Lung (tissue), 12 donors: Measurements from ENCODE around the gene EHMT1. TPM values are rescaled to one million over a fixed set of nuclear protein-coding genes. Genes with fewer than 3 reads are reported as not detected.

ENCODE experiments used
- ATAC-seq: fragments of 200-7000 bp; cut with Tn5 transposase; one replicate; pipeline ENCODE4 v1.9.1; 2020; ENCODE audit warnings: moderate number of reproducible peaks; ENCODE audit not compliant: insufficient read depth, low FRiP score
- DNase-seq, 3 donors: peaks; one replicate each; pipeline ENCODE4 v3.0.0-alpha.2; 2013 to 2017
- H3K27ac ChIP-seq, 2 donors: one replicate each; pipeline ENCODE4 v1.5.1; 2013; ENCODE audit warnings: mild to moderate bottlenecking in 2 of 2, moderate library complexity in 2 of 2, control low read depth in 1 of 2, inconsistent platforms in 1 of 2, low read depth in 1 of 2, low read length in 1 of 2
- H3K27me3 ChIP-seq, 3 donors: one replicate each; pipeline ENCODE4 v1.5.1; 2013; ENCODE audit warnings: low read length in 2 of 3; ENCODE audit not compliant: control insufficient read depth in 3 of 3, insufficient read depth in 3 of 3
- H3K36me3 ChIP-seq, 4 donors: one replicate each; pipeline ENCODE4 v1.5.1; 2013; ENCODE audit warnings: low read length in 4 of 4, mild to moderate bottlenecking in 1 of 4, moderate library complexity in 1 of 4; ENCODE audit not compliant: control insufficient read depth in 4 of 4, insufficient read depth in 4 of 4
- H3K4me1 ChIP-seq, 5 donors: one replicate each; pipeline ENCODE4 v1.5.1; 2013; ENCODE audit warnings: low read length in 5 of 5, mild to moderate bottlenecking in 2 of 5, moderate library complexity in 1 of 5; ENCODE audit not compliant: control insufficient read depth in 5 of 5, insufficient read depth in 5 of 5
- H3K4me3 ChIP-seq: one replicate; pipeline ENCODE4 v1.5.1; 2013; ENCODE audit warnings: mild to moderate bottlenecking, control low read depth, moderate library complexity
- H3K9ac ChIP-seq, 2 donors: one replicate each; pipeline ENCODE4 v1.5.1; 2013; ENCODE audit warnings: low read length in 2 of 2, control low read depth in 1 of 2; ENCODE audit not compliant: insufficient read depth in 1 of 2
- H3K9me3 ChIP-seq, 4 donors: one replicate each; pipeline ENCODE4 v1.5.1; 2013; ENCODE audit warnings: low read length in 3 of 4, mild to moderate bottlenecking in 1 of 4, moderate library complexity in 1 of 4; ENCODE audit not compliant: control insufficient read depth in 4 of 4, insufficient read depth in 3 of 4
- CTCF ChIP-seq: IDR thresholded peaks from 2 replicates; pipeline ENCODE4 v1.5.1; 2012; ENCODE audit warnings: mild to moderate bottlenecking; ENCODE audit errors: control extremely low read depth, extremely low read depth
- WGBS, 2 donors: extraction: QIAGEN DNeasy Blood & Tissue Kit; methylation state at CpG; one replicate each; pipeline ENCODE4 v1.1.7; 2013; 5-methylcytosine and 5-hydroxymethylcytosine counted together
- polyA plus RNA-seq, 2 donors: library from polyadenylated mRNA; stranded (reverse); fragments of 200-250 nt; gene quantifications; one replicate each; pipeline ENCODE4 v1.2.1, GENCODE V29; 2013
- total RNA-seq, 2 donors: library from RNA; depleted of rRNA in 1 of 2; stranded (reverse); fragments of >200 nt in 1 of 2; gene quantifications; one replicate each; pipeline ENCODE4 v1.2.1, GENCODE V29; 2014 to 2021
- donor health status: control.
- donor health status: control.
- donor health status: Bipolar disorder and iron deficiency.
- donor health status: healthy.
- donor health status: DM: yes; HTN: yes; CAD: no.

The EHMT1 gene
- total and polyA plus RNA-seq, 4 donors: 32.2 to 91.5 (median 58.1) TPM

- ATAC-seq (no peak), DNase-seq (no peak)
- no peak for TF ChIP-seq CTCF
- no peaks in the 10 kb centered on the region for H3K27me3 ChIP-seq
- peak overlapping the region in 1 of 2 donors; percentile 20 for H3K9ac ChIP-seq
- no peaks in the 10 kb centered on the region for H3K9me3 ChIP-seq
- no peak overlapping the region for H3K4me3 ChIP-seq
- H3K27ac ChIP-seq: no peak overlapping the region
- peaks cover 0 to 5% (median 1%) of the 10 kb centered on the region in 4 donors for H3K36me3 ChIP-seq
- H3K4me1 ChIP-seq: peaks cover 0 to 13% (median 7%) of the 10 kb centered on the region in 5 donors
- WGBS, 2 donors: 86 to 91% methylated on average over 6 of the region's 6 CpGs
Measured at GRCh38 chr9:137683262-137683864, 64.6 kb downstream of the EHMT1 start.

GRCh38 chr9:137685035-137685740 is 66.4 kb downstream of the EHMT1 start:
- Histone ChIP-seq H3K27ac (no peak overlapping the region), H3K4me1 (peaks cover 5 to 13% (median 7%) of the 10 kb centered on the region in 5 donors), H3K36me3 (peaks cover 0 to 5% (median 0%) of the 10 kb centered on the region in 4 donors), H3K4me3 (no peak overlapping the region), H3K9me3 (no peaks in the 10 kb centered on the region), H3K27me3 (no peaks in the 10 kb centered on the region), H3K9ac (no peak overlapping the region)
- TF ChIP-seq CTCF: no peak
- DNase-seq (no peak), ATAC-seq (no peak)
- 64 to 70% methylated on average over 5 of the region's 5 CpGs for WGBS, 2 donors

- no peak for TF ChIP-seq CTCF
- H3K27me3 ChIP-seq: no peaks in the 10 kb centered on the region
- H3K27ac ChIP-seq: no peak overlapping the region
- H3K9me3 ChIP-seq: no peaks in the 10 kb centered on the region
- H3K4me3 ChIP-seq: no peak overlapping the region
- H3K36me3 ChIP-seq: peaks cover 0 to 5% (median 0%) of the 10 kb centered on the region in 4 donors
- DNase-seq (no peak), ATAC-seq (no peak)
- H3K4me1 ChIP-seq: peaks cover 3 to 12% (median 8%) of the 10 kb centered on the region in 5 donors
- no peak overlapping the region for H3K9ac ChIP-seq
- 83 to 84% methylated on average over 5 of the region's 5 CpGs for WGBS, 2 donors
Measured at GRCh38 chr9:137685741-137686420, 67.1 kb downstream of the EHMT1 start.
